Activated T-cell treated with anti-CD3 and anti-CD28 coated beads for 4 hours (primary cell): ENCODE results near the gene FCRLA.
A peak's percentile ranks its signal among the peaks of the same experiment; 100 is the strongest.

Experiments used
- DNase-seq: peaks from one replicate; pipeline ENCODE4 v3.0.0-alpha.2; 2020

The FCRLA gene

DNA sequence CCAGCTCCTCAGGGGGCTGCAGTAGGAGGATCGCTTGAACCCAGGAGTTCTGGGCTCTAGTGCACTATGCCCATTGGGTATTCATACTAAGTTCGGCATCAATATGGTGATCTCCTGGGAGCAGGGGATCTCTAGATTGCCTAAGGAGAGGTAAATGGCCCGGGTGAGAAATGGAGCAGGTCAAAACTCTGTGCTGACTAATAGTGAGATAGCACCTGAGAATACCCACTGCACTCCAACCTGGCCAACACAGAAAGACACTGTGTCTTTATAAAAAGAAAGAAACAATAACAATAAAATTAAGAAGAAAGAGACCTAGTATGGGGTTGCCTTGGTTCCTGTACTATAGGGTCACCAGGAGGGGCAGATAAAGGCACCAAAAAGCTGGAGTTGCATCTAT is 28.8 kb downstream of the FCRLA start:
- DNase-seq, result no peak

DNA sequence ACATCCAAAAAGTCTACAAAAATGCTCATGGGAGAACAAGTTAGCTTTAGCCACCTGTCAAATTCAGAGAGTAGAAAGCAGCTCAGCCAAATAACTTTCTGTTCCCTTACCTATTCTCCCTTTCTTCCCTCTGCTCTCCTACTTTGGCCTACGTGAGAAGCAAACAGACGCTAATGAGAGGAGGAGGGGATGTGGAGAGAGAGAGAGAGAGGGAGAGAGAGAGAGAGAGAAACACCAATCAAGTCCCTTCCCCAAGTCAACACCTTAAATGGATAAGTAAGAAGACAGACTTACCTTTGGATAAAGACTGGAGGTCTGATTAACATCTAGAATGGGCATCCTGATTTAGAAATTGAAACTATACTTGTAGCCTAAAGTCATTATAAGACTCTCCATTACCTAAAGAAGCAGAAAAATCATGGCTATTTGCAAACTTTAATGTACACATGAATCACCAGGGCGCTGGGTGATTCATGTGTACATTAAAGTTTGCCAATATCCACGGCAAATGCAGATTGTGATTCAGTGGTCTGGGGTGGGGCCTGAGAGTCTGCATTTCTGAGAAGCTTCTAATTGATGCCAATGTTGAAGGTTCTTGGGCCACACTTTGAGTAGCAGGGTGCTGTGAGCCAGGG is 29.4 kb downstream of the FCRLA start:
- no peak for DNase-seq

DNA sequence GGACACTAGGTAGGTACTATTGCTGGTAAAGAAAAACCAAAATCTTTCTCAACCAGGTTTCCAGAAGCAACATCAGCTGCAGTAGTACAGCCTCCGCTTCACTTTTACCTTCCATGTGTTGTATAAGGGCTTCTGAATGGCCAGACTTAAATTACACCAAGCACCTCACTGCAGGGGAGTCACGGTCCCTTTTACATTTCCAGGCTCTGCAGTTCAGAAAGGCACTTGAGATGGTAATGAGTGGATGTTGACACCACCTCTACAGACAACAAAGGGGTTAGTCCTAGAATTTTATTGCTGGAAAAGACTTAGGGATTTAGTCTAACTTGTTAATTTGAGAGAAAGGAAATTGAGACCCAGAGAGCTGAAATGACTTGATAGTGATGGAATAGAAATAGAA is 30.6 kb downstream of the FCRLA start:
- no peak for DNase-seq

DNA sequence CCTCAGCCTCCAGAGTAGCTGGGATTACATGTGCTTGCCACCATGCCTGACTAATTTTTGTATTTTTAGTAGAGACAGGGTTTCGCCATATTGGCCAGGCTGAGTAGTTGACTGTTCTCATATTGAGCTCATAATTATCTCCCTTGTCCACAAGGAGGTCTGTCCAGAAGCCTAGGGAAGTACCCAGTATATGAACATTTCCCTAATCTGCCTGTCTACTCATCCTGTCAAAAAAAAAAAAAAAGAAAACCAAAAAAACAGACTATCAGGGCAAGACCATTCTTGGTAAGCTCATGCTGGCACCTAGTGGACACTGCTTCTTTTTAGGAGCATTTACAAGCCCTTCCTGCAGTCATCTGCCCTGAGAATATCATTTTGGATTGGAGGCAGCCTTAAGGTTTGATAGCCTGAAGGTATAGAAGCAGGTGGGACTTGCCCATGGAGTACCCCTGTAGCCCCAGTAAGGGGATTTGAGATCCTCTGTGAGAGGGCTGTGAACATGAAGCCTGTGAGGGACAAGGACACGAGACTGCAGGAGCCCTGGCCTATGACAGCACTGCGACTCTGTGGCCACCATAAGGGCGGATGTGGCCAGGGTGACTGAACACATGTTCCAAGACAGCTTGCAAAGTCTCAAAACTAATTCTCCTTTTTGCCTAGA is 31.7 kb downstream of the FCRLA start:
- DNase-seq, result peak; percentile 21

DNA sequence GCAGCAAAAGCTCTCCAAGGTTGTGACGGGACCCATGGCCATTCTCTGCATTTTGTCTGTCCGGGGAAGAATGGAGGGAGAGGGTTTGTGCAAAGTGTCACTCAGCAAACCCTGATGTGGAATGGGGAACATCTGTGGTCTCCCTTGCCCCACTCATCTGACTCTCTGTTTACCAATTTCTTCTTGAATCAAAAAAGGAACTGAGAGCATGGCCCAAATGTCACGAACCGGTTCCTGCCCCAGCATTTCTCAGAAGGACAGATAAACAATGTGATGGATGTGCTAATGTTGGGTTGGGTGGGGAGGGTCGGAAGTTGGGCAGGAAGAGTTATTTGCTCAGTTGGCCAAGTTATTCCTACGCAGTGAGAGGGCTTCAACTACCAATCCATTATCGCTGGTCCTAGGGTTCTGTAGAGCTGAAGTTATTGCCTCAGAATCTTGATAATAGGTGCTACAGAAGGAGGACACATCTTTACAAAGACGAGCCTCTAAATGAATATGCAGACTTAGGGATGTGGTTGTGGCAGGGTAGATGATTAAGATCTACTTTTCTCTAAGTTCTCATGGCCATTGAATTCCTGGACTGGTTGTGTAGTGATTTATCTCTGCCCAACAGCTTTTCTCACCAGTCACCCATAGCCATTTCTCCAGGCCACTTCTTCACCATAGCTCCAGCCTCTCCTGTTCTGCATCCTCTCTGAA is 33.0 kb downstream of the FCRLA start:
- no peak for DNase-seq

DNA sequence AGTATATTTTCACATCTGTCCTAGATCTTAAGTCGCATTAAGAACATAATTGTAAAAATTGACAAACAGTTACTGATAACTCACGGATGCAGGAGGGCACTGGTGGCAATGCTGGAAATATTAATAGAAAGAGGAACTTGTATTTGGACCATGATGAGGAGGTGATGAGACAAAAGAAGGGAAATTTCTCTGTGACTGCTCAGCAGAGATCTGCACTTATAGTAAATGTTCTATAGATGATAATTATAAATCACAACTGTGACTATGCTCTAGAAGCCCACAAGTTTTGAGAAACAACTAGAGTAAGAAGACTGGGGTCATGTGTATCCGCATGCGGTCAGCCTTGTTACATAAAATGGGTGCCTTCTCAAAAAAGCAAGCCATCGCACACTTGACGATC is 33.9 kb downstream of the FCRLA start:
- DNase-seq, result no peak

DNA sequence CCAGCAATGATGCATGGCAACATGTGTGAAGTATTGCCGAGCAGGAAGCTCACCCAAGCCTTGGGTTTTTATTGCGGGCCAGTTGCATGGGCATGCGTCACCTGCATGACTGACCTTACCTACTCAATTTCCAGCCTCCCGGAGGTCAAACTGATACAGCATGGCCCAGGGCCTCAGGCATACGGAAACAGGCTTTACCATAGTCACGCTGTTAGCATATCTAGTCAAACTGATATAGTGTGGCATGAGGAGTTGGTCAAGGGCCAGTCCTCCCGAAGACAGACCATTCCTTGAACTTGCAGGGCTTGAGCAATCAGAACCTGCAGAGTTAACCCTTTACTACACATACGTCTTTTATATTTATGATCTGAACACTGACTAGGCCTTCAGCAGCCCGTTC is 36.2 kb downstream of the FCRLA start:
- no peak for DNase-seq

DNA sequence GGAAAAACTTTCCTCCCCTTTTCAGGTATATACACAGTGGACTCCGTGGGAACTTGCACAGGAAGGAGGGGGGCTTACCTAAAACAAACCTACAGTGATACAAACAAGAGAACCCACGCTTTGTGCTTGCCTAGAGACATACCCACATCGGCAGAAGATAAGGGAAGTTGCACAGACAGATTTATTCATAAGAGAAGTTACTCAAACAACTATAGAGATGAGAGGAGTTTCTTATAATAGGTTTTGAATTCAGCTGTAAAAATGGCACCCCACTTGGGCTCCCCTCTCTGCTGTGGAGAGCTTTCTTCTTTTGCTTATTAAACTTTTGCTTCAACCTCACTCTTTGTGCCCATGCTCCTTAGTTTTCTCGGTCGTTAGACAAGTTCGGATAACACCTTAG is 40.8 kb downstream of the FCRLA start:
- no peak for DNase-seq

DNA sequence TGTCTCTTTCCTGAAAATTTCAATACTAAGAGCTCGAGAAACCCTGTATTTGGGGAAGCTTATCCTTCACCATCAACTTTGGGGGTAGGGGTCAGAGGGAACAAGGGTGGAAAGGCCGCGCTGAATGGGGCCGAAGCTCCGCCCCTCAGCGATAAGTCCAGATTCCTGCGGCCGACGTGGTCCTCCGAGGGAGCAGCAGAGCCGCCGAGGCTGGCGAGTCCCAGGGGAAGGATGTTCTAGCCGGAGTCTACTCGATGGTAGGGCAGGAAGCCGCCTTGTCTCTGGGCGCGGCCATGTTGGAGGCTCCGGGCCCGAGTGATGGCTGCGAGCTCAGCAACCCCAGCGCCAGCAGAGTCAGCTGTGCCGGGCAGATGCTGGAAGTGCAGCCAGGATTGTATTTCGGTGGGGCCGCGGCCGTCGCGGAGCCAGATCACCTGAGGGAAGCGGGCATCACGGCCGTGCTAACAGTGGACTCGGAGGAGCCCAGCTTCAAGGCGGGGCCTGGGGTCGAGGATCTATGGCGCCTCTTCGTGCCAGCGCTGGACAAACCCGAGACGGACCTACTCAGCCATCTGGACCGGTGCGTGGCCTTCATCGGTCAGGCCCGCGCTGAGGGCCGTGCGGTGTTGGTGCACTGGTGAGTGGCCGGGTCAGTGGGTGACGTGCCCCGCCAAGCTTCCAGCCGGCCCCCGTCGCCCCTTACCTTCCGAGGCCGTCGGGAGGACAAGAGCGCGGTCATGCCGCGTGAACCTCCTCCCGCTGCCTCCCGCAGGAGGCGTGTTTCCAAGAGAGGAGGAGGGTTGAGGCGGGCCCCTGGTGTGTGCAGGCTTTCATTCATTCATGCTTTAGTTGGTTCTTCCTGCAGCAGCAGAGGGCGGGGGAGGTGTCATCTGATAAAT is 42.7 kb downstream of the FCRLA start, which contains the start of gene DUSP12:
Gene DUSP12 (plus strand): TSS at position 278 of the 899 bp plus-strand sequence. CDS start 16 bp downstream, at position 294.
- DNase-seq, result peak; percentile 76

DNA sequence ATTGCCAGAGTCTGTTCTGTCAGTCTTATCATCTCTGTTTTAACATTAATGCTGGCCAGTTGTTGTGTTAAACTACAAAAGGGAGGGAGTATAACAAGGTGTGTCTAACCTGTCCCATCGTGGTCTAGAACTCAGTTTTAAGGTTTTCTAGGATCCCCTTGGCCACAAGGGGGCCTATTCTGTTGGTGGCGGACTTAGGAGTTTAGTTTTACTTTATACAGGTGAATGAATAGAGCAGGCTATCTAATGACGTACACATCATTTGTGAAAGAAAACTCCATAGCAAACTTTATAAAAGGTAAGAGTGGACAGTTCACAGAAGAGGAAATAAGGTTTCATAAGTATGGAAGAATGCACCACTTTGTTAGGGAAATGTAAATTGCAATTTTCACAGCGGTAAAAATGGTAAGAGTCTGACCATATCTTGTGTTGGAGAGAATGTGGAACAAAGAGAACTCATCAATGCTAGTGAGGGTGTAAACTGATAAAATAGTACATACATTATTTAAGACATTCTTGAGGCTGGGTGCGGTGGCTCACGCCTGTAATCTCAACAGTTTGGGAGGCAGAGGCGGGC is 56.6 kb downstream of the FCRLA start:
- peak; percentile 49 for DNase-seq
